PC-9 (cell line): ENCODE results near the gene CMTM2.
"Not testable (repeated sequence)": the region's sequence is repeated elsewhere in the genome, so short reads cannot be mapped to it uniquely, and the experiment has no call there.

Source experiments
- EZH2 ChIP-seq: fragments of 200-600 bp; sonication (generic); IDR thresholded peaks from 2 replicates; pipeline ENCODE4 v1.8.0; 2017; ENCODE audit warnings: antibody characterized with exemption, low read depth
- TF ChIP-seq, protein P1 (sequence below): fragments of 200-600 bp; sonication (generic); conservative IDR thresholded peaks from 2 replicates; pipeline ENCODE4 v1.6.1; 2017; ENCODE audit warnings: mixed run types, antibody characterized with exemption, mild to moderate bottlenecking, moderate library complexity

- TF ChIP-seq, protein P1, sequence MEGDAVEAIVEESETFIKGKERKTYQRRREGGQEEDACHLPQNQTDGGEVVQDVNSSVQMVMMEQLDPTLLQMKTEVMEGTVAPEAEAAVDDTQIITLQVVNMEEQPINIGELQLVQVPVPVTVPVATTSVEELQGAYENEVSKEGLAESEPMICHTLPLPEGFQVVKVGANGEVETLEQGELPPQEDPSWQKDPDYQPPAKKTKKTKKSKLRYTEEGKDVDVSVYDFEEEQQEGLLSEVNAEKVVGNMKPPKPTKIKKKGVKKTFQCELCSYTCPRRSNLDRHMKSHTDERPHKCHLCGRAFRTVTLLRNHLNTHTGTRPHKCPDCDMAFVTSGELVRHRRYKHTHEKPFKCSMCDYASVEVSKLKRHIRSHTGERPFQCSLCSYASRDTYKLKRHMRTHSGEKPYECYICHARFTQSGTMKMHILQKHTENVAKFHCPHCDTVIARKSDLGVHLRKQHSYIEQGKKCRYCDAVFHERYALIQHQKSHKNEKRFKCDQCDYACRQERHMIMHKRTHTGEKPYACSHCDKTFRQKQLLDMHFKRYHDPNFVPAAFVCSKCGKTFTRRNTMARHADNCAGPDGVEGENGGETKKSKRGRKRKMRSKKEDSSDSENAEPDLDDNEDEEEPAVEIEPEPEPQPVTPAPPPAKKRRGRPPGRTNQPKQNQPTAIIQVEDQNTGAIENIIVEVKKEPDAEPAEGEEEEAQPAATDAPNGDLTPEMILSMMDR, result not testable (repeated sequence)
- not testable (repeated sequence) for TF ChIP-seq EZH2
Measured at GRCh38 chr16:66627611-66628378, 48.5 kb downstream of the CMTM2 start.
